KOPT-K1 (cell line): ENCODE results near the gene CATSPERB.
"Not testable (repeated sequence)": the region's sequence is repeated elsewhere in the genome, so short reads cannot be mapped to it uniquely, and the experiment has no call there.

Experiments used
- H3K27ac ChIP-seq: fragments of 200-600 bp; sonication (generic); 2 replicates; pipeline ENCODE4 v1.5.1; 2016; ENCODE audit warnings: antibody characterized with exemption, mild to moderate bottlenecking, low read depth, low read length; ENCODE audit not compliant: poor library complexity, severe bottlenecking
- H3K36me3 ChIP-seq: fragments of 200-600 bp; sonication (generic); 2 replicates; pipeline ENCODE4 v1.5.1; 2017; ENCODE audit warnings: antibody characterized with exemption, mild to moderate bottlenecking, low read length, moderate library complexity; ENCODE audit not compliant: insufficient read depth
- H3K9me3 ChIP-seq: fragments of 200-600 bp; sonication (generic); 2 replicates; pipeline ENCODE4 v1.5.1; 2017; ENCODE audit warnings: antibody characterized with exemption, low read length, mild to moderate bottlenecking; ENCODE audit not compliant: insufficient read depth, poor library complexity, severe bottlenecking

Gene CATSPERB

GRCh38 chr14:91748049-91748448 is 16.2 kb upstream of the CATSPERB start:
- no peaks in the 10 kb centered on the region for H3K9me3 ChIP-seq
- H3K36me3 ChIP-seq: no peaks in the 10 kb centered on the region
- H3K27ac ChIP-seq: no peak overlapping the region

DNA sequence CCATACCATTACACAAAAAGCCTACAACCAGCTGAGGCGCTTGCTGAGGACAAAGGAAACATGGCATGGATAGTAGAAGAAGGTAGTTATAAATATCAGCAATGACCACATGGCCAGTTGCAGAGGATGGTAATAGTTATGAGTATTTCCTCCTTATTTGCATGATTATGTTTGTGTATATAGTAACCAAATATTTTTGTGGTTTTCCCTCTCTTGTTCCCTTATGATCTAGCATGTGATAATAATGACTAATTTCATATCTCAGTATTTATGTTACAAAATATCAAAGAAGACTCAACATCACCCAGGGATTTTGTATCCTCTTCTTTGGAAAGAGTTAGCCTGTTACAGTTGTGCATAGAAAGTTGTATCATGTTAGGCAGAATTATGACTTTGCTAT is 13.5 kb upstream of the CATSPERB start:
- Histone ChIP-seq H3K9me3 (no peaks in the 10 kb centered on the region), H3K36me3 (no peaks in the 10 kb centered on the region), H3K27ac (no peak overlapping the region)

DNA sequence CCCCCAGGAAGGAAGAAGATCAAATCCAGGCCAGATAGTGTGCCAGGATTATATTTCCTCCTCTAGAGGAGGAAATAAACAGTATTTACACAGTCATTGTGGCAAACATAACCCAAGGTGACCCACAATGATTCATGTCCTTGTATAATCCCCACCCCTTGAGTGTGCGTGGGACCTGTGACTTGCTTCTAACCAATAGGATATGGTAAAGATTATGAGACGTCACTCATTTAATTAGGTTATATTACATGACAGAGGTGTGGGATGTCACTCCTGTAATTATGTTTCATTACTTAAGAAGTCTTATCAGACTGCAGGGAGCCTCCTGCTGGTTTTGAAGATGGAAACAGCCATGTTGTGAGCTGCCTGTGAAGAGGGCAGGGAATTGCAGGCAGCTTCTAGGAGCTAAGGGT is 12.2 kb upstream of the CATSPERB start:
- H3K27ac ChIP-seq: no peak overlapping the region
- no peaks in the 10 kb centered on the region for H3K36me3 ChIP-seq
- H3K9me3 ChIP-seq: peaks cover 3% of the 10 kb centered on the region

- no peak overlapping the region for H3K27ac ChIP-seq
- H3K36me3 ChIP-seq: no peaks in the 10 kb centered on the region
- H3K9me3 ChIP-seq: peaks cover 3% of the 10 kb centered on the region
Observed at GRCh38 chr14:91743305-91743653, 11.4 kb upstream of the CATSPERB start.

DNA sequence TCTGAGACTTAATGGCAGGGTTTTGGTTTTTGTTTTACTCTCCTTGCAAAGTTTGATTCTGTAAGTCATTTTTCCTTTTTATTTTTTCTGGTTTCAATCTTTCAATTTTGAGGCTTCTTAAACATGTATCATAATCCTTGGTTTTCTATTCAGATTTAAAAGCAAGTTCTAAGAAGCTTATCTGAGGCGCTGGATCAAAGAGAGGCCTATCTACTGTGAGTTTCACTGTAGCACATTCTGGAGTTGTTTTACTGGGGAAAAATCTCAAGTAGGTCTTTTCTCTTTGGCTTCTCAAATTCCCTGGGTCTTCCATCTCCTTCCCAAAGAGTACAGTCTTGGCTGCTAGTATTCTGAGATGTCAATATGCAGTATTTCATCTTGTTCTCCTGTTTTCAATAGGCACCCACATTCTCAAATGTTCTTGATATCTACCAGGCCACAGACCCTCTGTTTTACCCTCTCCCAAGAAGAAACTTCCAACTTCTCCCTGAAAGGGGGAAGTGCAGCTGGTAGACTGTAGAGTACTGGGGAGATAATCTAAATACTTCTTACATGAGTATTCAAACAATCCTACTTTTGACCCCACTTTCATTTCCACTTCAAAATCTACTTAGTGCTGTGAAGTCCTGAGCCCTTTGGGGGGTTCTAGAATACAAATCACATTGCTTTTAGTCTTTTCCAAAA is 10.9 kb upstream of the CATSPERB start:
- Histone ChIP-seq H3K36me3 (no peaks in the 10 kb centered on the region), H3K27ac (no peak overlapping the region), H3K9me3 (peaks cover 3% of the 10 kb centered on the region)

DNA sequence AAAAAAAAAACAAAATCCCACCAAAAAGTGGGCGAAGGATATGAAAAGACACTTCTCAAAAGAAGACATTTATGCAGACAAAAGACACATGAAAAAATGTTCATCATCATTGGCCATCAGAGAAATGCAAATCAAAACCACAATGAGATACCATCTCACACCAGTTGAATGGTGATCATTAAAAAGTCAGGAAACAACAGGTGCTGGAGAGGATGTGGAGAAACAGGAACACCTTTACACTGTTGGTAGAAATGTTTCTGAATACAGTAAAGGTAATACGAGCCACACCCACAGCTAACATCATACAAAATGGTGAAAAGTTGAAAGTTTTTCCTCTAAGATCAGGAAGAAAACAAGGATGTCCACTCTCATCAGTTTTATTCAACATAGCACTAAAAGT is 8.0 kb upstream of the CATSPERB start:
- H3K36me3 ChIP-seq, H3K9me3 ChIP-seq, H3K27ac ChIP-seq: not testable (repeated sequence)

DNA sequence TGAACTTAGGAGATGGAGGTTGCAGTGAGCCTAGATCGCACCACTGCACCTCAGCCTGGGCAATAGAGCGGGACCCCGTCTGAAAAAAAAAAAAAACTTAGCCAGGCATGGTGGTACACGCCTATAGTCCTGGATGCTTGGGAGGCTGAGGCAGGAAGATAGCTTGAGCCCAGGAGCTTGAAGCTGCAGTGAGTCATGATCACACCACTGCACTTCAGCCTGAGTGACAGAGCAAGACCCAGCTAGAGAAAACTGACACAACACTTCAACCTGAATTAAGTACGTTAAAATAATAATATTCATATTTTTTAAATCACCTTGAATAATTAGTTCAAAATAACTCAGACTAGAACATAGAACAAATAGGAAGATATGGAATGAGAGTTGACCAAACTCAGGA is 5.7 kb upstream of the CATSPERB start:
- Histone ChIP-seq H3K27ac (no peak overlapping the region), H3K9me3 (peaks cover 3% of the 10 kb centered on the region), H3K36me3 (no peaks in the 10 kb centered on the region)

DNA sequence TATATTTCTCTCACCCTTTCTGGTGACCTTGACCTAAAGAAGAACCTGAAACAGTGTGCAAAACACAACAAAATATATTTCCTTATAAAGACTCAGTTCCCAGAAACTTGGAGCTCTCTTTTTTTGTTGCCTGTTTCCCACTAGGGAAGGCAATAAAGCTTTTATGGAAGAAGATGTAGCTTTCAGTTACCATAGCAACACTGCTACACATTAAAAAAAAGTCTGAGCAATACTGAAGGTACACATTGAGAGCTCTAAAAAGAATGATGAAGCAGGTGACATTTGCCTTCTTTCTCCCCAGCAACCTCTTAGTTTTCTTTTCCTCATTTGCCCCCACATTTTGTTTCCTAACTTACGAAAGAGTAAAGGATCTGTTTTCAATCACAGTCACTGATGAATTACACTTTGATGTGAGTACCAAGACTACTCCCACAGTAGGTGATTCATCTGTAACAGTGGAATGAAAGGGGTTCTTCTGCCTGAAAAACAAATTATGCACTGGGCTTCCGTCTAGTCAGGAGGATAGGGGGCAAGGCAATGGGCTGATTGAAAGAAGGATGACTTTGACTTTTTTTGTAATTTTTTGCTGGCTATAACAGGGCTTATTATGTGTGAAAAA is 1.1 kb upstream of the CATSPERB start:
- H3K9me3 ChIP-seq: no peaks in the 10 kb centered on the region
- no peak overlapping the region for H3K27ac ChIP-seq
- no peaks in the 10 kb centered on the region for H3K36me3 ChIP-seq

GRCh38 chr14:91732439-91732838 is 553 bp upstream of the CATSPERB start:
- no peak overlapping the region for H3K27ac ChIP-seq
- H3K36me3 ChIP-seq: no peaks in the 10 kb centered on the region
- no peaks in the 10 kb centered on the region for H3K9me3 ChIP-seq

DNA sequence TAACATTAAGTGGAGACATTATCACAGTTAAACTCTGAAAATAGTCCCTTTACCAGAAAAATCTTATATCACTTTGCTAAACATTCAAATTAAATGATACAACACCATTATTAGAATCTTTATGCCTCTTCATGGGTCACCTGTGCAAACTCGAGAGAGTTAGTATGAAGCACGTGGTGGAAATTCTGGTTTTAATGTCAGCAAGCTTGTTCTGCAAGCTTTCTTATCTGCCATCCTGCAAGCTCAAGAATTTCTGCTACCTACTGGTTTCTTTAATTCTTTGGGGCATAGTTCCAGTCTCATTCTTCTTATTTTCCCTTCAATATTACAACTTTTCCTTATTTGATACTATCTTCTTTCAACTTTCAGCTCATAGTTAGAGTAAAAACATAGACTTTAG is 868 bp downstream of the CATSPERB start:
- H3K9me3 ChIP-seq: no peaks in the 10 kb centered on the region
- H3K27ac ChIP-seq: no peak overlapping the region
- no peaks in the 10 kb centered on the region for H3K36me3 ChIP-seq

GRCh38 chr14:91729756-91730155 is 2.1 kb downstream of the CATSPERB start:
- no peaks in the 10 kb centered on the region for H3K9me3 ChIP-seq
- no peaks in the 10 kb centered on the region for H3K36me3 ChIP-seq
- no peak overlapping the region for H3K27ac ChIP-seq

- H3K36me3 ChIP-seq: no peaks in the 10 kb centered on the region
- H3K9me3 ChIP-seq: no peaks in the 10 kb centered on the region
- no peak overlapping the region for H3K27ac ChIP-seq
Observed at GRCh38 chr14:91728616-91729183, 3.2 kb downstream of the CATSPERB start.

GRCh38 chr14:91727121-91727520 is 4.8 kb downstream of the CATSPERB start:
- no peak overlapping the region for H3K27ac ChIP-seq

GRCh38 chr14:91723501-91723900 is 8.4 kb downstream of the CATSPERB start:
- H3K36me3 ChIP-seq: no peaks in the 10 kb centered on the region
- H3K9me3 ChIP-seq: no peaks in the 10 kb centered on the region
- no peak overlapping the region for H3K27ac ChIP-seq

More at GRCh38 chr14:91727121-91727520, 4.8 kb downstream of the CATSPERB start:
- Histone ChIP-seq H3K9me3 (no peaks in the 10 kb centered on the region), H3K36me3 (no peaks in the 10 kb centered on the region)

DNA sequence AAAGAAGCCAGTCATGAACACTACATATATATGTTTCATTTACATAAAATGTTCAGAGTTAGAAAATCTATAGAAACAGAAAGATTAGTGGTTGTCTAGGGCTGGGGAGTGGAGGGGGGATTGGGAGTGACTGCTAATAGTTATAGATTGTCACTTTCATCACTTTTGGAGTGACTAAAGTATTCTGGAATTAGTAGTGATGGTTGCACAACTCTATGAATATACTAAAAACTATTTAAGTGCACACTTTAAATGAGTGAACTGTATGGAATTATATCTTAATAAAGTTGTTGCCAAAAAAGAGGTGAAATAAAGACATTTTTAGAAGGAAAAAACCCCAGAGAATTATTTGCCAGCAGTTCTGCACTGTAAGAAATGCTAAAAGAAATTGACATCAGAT is 9.5 kb downstream of the CATSPERB start:
- H3K36me3 ChIP-seq: no peaks in the 10 kb centered on the region

DNA sequence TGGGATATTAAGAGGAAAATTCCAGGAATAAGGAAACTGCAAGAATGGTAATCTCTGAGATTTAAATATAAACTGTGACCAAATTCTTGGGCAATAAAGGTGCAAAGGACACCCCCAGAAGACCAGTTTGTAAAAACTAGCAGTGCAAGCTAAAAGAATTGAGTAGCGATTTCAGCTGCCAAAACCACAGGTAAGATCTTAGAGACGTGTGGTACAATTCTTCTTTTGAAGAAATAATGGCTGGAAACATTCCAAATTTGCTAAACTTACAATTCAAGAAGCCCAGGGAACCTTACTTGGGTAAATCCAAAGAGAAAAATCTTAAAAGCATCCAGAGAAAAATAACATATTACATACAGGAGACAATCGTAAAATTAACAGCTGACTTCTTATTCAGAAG is 12.0 kb downstream of the CATSPERB start:
- no peak overlapping the region for H3K27ac ChIP-seq
- H3K36me3 ChIP-seq: no peaks in the 10 kb centered on the region
- no peaks in the 10 kb centered on the region for H3K9me3 ChIP-seq

More for the DNA sequence above, 9.5 kb downstream of the CATSPERB start:
- Histone ChIP-seq H3K27ac (no peak overlapping the region), H3K9me3 (no peaks in the 10 kb centered on the region)
